ACC112 (cell line): ENCODE measurements around the gene RASGRF2.
"Not testable (repeated sequence)": the region's sequence is repeated elsewhere in the genome, so short reads cannot be mapped to it uniquely, and the experiment has no call there.

Experiments used
- H2AFZ ChIP-seq: fragments of 200-600 bp; sonication (generic); one replicate; pipeline ENCODE4 v1.6.0; 2017; ENCODE audit warnings: antibody characterized with exemption, low read length; ENCODE audit not compliant: unreplicated experiment
- H3K27ac ChIP-seq: fragments of 200-600 bp; sonication (generic); 2 replicates; pipeline ENCODE4 v1.5.1; 2014; ENCODE audit warnings: low read depth, mild to moderate bottlenecking, antibody characterized with exemption, low read length, moderate library complexity
- H3K27me3 ChIP-seq: fragments of 200-600 bp; sonication (generic); 2 replicates; pipeline ENCODE4 v1.6.1; 2014; ENCODE audit warnings: mild to moderate bottlenecking, antibody characterized with exemption, low read length, moderate library complexity, mixed read lengths; ENCODE audit not compliant: insufficient read depth
- H3K36me3 ChIP-seq: fragments of 200-600 bp; sonication (generic); 2 replicates; pipeline ENCODE4 v1.6.1; 2016; ENCODE audit warnings: mild to moderate bottlenecking, antibody characterized with exemption, low read length, moderate library complexity, mixed read lengths; ENCODE audit not compliant: insufficient read depth
- H3K4me1 ChIP-seq: fragments of 200-600 bp; sonication (generic); one replicate; pipeline ENCODE4 v1.6.1; 2016; ENCODE audit warnings: low read length, mixed read lengths; ENCODE audit not compliant: insufficient read depth, unreplicated experiment, control insufficient read depth
- H3K4me3 ChIP-seq: fragments of 200-600 bp; sonication (generic); 2 replicates; pipeline ENCODE4 v1.5.1; 2014; ENCODE audit warnings: mild to moderate bottlenecking, low read depth, low read length
- H3K79me2 ChIP-seq: fragments of 200-600 bp; sonication (generic); one replicate; pipeline ENCODE4 v1.6.0; 2016; ENCODE audit warnings: low read length; ENCODE audit not compliant: control insufficient read depth, unreplicated experiment, insufficient read depth

RASGRF2 gene

GRCh38 chr5:81021486-81021885, 61.3 kb downstream of the RASGRF2 start:
- no peaks in the 10 kb centered on the region for H3K79me2 ChIP-seq
- H2AFZ ChIP-seq, result no peak overlapping the region
- H3K27ac ChIP-seq, result no peak overlapping the region
- H3K4me1 ChIP-seq, result no peaks in the 10 kb centered on the region
- H3K27me3 ChIP-seq, result peaks cover 64% of the 10 kb centered on the region
- no peaks in the 10 kb centered on the region for H3K36me3 ChIP-seq
- no peak overlapping the region for H3K4me3 ChIP-seq

- Histone ChIP-seq H3K27ac (no peak overlapping the region), H3K4me1 (no peaks in the 10 kb centered on the region), H3K4me3 (no peak overlapping the region), H3K36me3 (no peaks in the 10 kb centered on the region), H3K79me2 (no peaks in the 10 kb centered on the region), H2AFZ (no peak overlapping the region), H3K27me3 (peaks cover 66% of the 10 kb centered on the region)
These were observed 62.0 kb downstream of the RASGRF2 start for GRCh38 chr5:81021951-81022687.

- Histone ChIP-seq H3K27ac (no peak overlapping the region), H3K79me2 (no peaks in the 10 kb centered on the region), H3K4me3 (no peak overlapping the region), H2AFZ (no peak overlapping the region), H3K36me3 (no peaks in the 10 kb centered on the region), H3K27me3 (peaks cover 68% of the 10 kb centered on the region), H3K4me1 (no peaks in the 10 kb centered on the region)
These were observed 62.5 kb downstream of the RASGRF2 start for GRCh38 chr5:81022688-81023084.

GRCh38 chr5:81023261-81023970, 63.3 kb downstream of the RASGRF2 start:
- H3K79me2 ChIP-seq, result no peaks in the 10 kb centered on the region
- no peaks in the 10 kb centered on the region for H3K4me1 ChIP-seq
- H3K36me3 ChIP-seq, result no peaks in the 10 kb centered on the region
- no peak overlapping the region for H2AFZ ChIP-seq
- H3K4me3 ChIP-seq, result no peak overlapping the region
- peaks cover 66% of the 10 kb centered on the region for H3K27me3 ChIP-seq
- H3K27ac ChIP-seq, result no peak overlapping the region

- Histone ChIP-seq H3K4me1 (no peaks in the 10 kb centered on the region), H2AFZ (no peak overlapping the region), H3K79me2 (no peaks in the 10 kb centered on the region), H3K27ac (no peak overlapping the region), H3K27me3 (peaks cover 34% of the 10 kb centered on the region), H3K36me3 (no peaks in the 10 kb centered on the region), H3K4me3 (no peak overlapping the region)
These were observed 67.4 kb downstream of the RASGRF2 start for GRCh38 chr5:81027481-81028058.

- H3K4me3 ChIP-seq, H3K79me2 ChIP-seq, H3K27ac ChIP-seq, H3K36me3 ChIP-seq, H2AFZ ChIP-seq, H3K4me1 ChIP-seq: not testable (repeated sequence)
- peaks cover 27% of the 10 kb centered on the region for H3K27me3 ChIP-seq
These were observed 68.7 kb downstream of the RASGRF2 start for GRCh38 chr5:81028888-81029287.

- H3K4me1 ChIP-seq, H3K79me2 ChIP-seq: not testable (repeated sequence)
These were observed 69.6 kb downstream of the RASGRF2 start for GRCh38 chr5:81029736-81030135.

GRCh38 chr5:81030236-81031034, 70.3 kb downstream of the RASGRF2 start:
- not testable (repeated sequence) for H3K4me3 ChIP-seq, H3K27ac ChIP-seq, H3K79me2 ChIP-seq, H2AFZ ChIP-seq, H3K36me3 ChIP-seq, H3K4me1 ChIP-seq
- H3K27me3 ChIP-seq, result peaks cover 21% of the 10 kb centered on the region

More at GRCh38 chr5:81029736-81030135, 69.6 kb downstream of the RASGRF2 start:
- not testable (repeated sequence) for H3K4me3 ChIP-seq, H2AFZ ChIP-seq, H3K27ac ChIP-seq, H3K36me3 ChIP-seq
- peaks cover 27% of the 10 kb centered on the region for H3K27me3 ChIP-seq

- Histone ChIP-seq H3K27me3 (no peaks in the 10 kb centered on the region), H3K4me1 (no peaks in the 10 kb centered on the region), H3K27ac (no peak overlapping the region), H3K4me3 (no peak overlapping the region), H3K79me2 (no peaks in the 10 kb centered on the region), H2AFZ (no peak overlapping the region), H3K36me3 (no peaks in the 10 kb centered on the region)
These were observed 75.4 kb downstream of the RASGRF2 start for GRCh38 chr5:81035522-81035921.

- H3K27ac ChIP-seq, result no peak overlapping the region
- no peak overlapping the region for H2AFZ ChIP-seq
- no peak overlapping the region for H3K4me3 ChIP-seq
- H3K36me3 ChIP-seq, result no peaks in the 10 kb centered on the region
- H3K4me1 ChIP-seq, result no peaks in the 10 kb centered on the region
- H3K27me3 ChIP-seq, result no peaks in the 10 kb centered on the region
- no peaks in the 10 kb centered on the region for H3K79me2 ChIP-seq
These were observed 78.3 kb downstream of the RASGRF2 start for GRCh38 chr5:81038495-81038894.
